Astrocyte (in vitro differentiated cells and primary cell): ENCODE results near the gene TBK1. TPM values are rescaled to one million over a fixed set of nuclear protein-coding genes. Genes with fewer than 3 reads are reported as not detected.

ENCODE experiments used
- DNase-seq: peaks from one replicate; pipeline ENCODE4 v3.0.0-alpha.2; 2010; ENCODE audit warnings: low read depth
- FAIRE-seq: peaks from 2 replicates; lab custom pipeline; 2011; peaks lifted over from hg19 to GRCh38; lab: Jason Lieb, UNC
- H2AFZ ChIP-seq: 2 replicates; pipeline ENCODE4 v1.6.0; 2012; ENCODE audit warnings: low read depth, low read length, inconsistent platforms
- H3K27ac ChIP-seq: 2 replicates; pipeline ENCODE4 v1.5.1; 2011; ENCODE audit warnings: low read depth, low read length, inconsistent platforms
- H3K27me3 ChIP-seq: 2 replicates; pipeline ENCODE4 v1.6.0; 2011; ENCODE audit warnings: low read length, inconsistent platforms; ENCODE audit not compliant: insufficient read depth
- H3K36me3 ChIP-seq: 2 replicates; pipeline ENCODE4 v1.5.1; 2011; ENCODE audit warnings: low read length, inconsistent platforms; ENCODE audit not compliant: insufficient read depth
- H3K4me1 ChIP-seq: 2 replicates; pipeline ENCODE4 v1.5.1; 2011; ENCODE audit warnings: low read length, inconsistent platforms; ENCODE audit not compliant: insufficient read depth
- H3K4me2 ChIP-seq: 2 replicates; pipeline ENCODE4 v1.6.0; 2012; ENCODE audit warnings: low read length, inconsistent platforms
- H3K4me3 ChIP-seq: 2 replicates; pipeline ENCODE4 v1.5.1; 2011; ENCODE audit warnings: low read depth, mild to moderate bottlenecking, low read length, inconsistent platforms; ENCODE audit not compliant: insufficient read depth
- H3K79me2 ChIP-seq: 2 replicates; pipeline ENCODE4 v1.6.0; 2012; ENCODE audit warnings: mild to moderate bottlenecking, low read length, inconsistent platforms; ENCODE audit not compliant: insufficient read depth
- H3K9ac ChIP-seq: 2 replicates; pipeline ENCODE4 v1.6.0; 2012; ENCODE audit warnings: mild to moderate bottlenecking, low read length, inconsistent platforms
- H3K9me3 ChIP-seq: 2 replicates; pipeline ENCODE4 v1.5.1; 2012; ENCODE audit warnings: low read depth, mild to moderate bottlenecking, low read length, inconsistent platforms; ENCODE audit not compliant: insufficient read depth
- H4K20me1 ChIP-seq: 2 replicates; pipeline ENCODE4 v1.6.0; 2012; ENCODE audit warnings: low read length, inconsistent platforms; ENCODE audit not compliant: insufficient read depth
- H3K27ac Mint-ChIP-seq: one replicate; pipeline ENCODE4 v1.8.0; 2021; ENCODE audit warnings: mild to moderate bottlenecking, mixed read lengths; ENCODE audit not compliant: unreplicated experiment
- H3K27me3 Mint-ChIP-seq: one replicate; pipeline ENCODE4 v1.8.0; 2021; ENCODE audit warnings: low read depth, mixed read lengths; ENCODE audit not compliant: unreplicated experiment
- H3K36me3 Mint-ChIP-seq: one replicate; pipeline ENCODE4 v1.8.0; 2021; ENCODE audit warnings: low read depth, mixed read lengths; ENCODE audit not compliant: unreplicated experiment
- H3K4me1 Mint-ChIP-seq: one replicate; pipeline ENCODE4 v1.8.0; 2021; ENCODE audit warnings: low read depth, mixed read lengths; ENCODE audit not compliant: unreplicated experiment
- H3K4me3 Mint-ChIP-seq: one replicate; pipeline ENCODE4 v1.8.0; 2021; ENCODE audit warnings: mild to moderate bottlenecking, moderate library complexity, mixed read lengths; ENCODE audit not compliant: unreplicated experiment
- H3K9me3 Mint-ChIP-seq: one replicate; pipeline ENCODE4 v1.8.0; 2021; ENCODE audit warnings: mild to moderate bottlenecking, mixed read lengths; ENCODE audit not compliant: unreplicated experiment
- CTCF ChIP-seq: IDR thresholded peaks from 2 replicates; pipeline ENCODE4 v1.5.1; 2011; ENCODE audit warnings: low read depth, mild to moderate bottlenecking, inconsistent platforms, low read length, moderate library complexity; ENCODE audit not compliant: insufficient read depth
- EZH2 ChIP-seq: IDR thresholded peaks from 2 replicates; pipeline ENCODE4 v1.6.1; 2012; ENCODE audit warnings: mild to moderate bottlenecking, low read length, inconsistent platforms; ENCODE audit not compliant: insufficient read depth
- total RNA-seq: library from RNA; stranded (reverse); gene quantifications from 2 replicates; pipeline ENCODE4 v1.2.1, GENCODE V29; 2021

TBK1 gene
- total RNA-seq, 1 donor from 2014 or later: 23.7 TPM

DNA sequence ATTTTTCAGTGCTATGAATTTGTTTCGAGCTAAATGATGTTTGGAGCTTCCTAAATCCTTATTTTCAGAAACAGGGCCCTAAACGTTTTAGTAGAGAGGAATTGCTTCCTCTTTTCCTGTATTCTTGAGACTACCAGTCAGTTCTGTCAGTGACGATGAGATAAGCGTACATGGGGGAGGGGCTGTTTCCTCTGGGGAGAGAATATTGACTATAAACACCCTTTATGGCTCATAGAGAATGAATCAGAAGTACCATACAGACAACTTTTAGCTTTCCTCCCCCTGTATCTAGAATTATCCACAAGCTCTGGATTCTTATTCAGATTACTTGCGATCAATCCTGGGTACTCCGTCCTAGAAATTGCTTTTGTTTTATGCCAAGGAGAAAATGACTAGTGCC, 5.1 kb downstream of the TBK1 start:
- peaks cover 79% of the 10 kb centered on the region for H3K79me2 ChIP-seq
- FAIRE-seq: no peak
- Mint-ChIP-seq H3K27ac (peak overlapping the region; percentile 14), H3K4me3 (peak overlapping the region; percentile 57), H3K4me1 (peaks cover 37% of the 10 kb centered on the region), H3K27me3 (no peaks in the 10 kb centered on the region), H3K9me3 (no peaks in the 10 kb centered on the region), H3K36me3 (peaks cover 11% of the 10 kb centered on the region)
- H3K4me1 ChIP-seq: peaks cover 9% of the 10 kb centered on the region
- no peak for DNase-seq
- no peak overlapping the region for H3K4me3 ChIP-seq
- no peaks in the 10 kb centered on the region for H3K27me3 ChIP-seq
- no peaks in the 10 kb centered on the region for H3K9me3 ChIP-seq
- no peak for TF ChIP-seq EZH2
- TF ChIP-seq CTCF: no peak
- H3K9ac ChIP-seq: no peak overlapping the region
- no peak overlapping the region for H3K27ac ChIP-seq
- H3K36me3 ChIP-seq: peaks cover 4% of the 10 kb centered on the region
- H2AFZ ChIP-seq: no peak overlapping the region
- H4K20me1 ChIP-seq: peaks cover 34% of the 10 kb centered on the region
- no peak overlapping the region for H3K4me2 ChIP-seq

- no peak overlapping the region for H3K4me3 ChIP-seq
- no peak overlapping the region for H3K9ac ChIP-seq
- no peak overlapping the region for H2AFZ ChIP-seq
- FAIRE-seq (no peak), DNase-seq (no peak)
- peaks cover 4% of the 10 kb centered on the region for H3K36me3 ChIP-seq
- no peaks in the 10 kb centered on the region for H3K9me3 Mint-ChIP-seq
- no peak overlapping the region for H3K4me2 ChIP-seq
- H3K36me3 Mint-ChIP-seq: peaks cover 11% of the 10 kb centered on the region
- H3K4me3 Mint-ChIP-seq: no peak overlapping the region
- peaks cover 40% of the 10 kb centered on the region for H3K4me1 Mint-ChIP-seq
- peak overlapping the region; percentile 14 for H3K27ac Mint-ChIP-seq
- no peaks in the 10 kb centered on the region for H3K27me3 ChIP-seq
- peaks cover 75% of the 10 kb centered on the region for H3K79me2 ChIP-seq
- TF ChIP-seq CTCF: no peak
- TF ChIP-seq EZH2: no peak
- H3K27me3 Mint-ChIP-seq: no peaks in the 10 kb centered on the region
- peaks cover 35% of the 10 kb centered on the region for H4K20me1 ChIP-seq
- no peak overlapping the region for H3K27ac ChIP-seq
- peaks cover 9% of the 10 kb centered on the region for H3K4me1 ChIP-seq
- no peaks in the 10 kb centered on the region for H3K9me3 ChIP-seq
Observed at GRCh38 chr12:64457466-64457865, 5.5 kb downstream of the TBK1 start.

DNA sequence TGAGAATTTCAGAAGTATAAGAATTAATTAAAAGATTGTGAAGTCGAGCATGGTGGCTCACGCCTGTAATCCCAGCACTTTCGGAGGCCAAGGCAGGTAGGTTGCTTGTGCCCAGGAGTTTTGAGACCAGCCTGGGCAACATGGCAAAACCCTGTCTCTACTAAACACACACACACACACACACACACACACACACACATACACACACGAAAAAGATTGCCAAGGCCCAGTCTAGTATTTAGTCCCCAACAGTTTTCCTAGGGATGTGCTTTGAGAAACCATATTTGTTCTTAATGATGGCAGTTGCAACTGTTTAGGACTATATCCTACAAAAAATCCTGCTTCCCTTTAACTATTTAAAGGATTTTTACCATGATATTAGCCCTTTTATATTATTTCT, 6.0 kb downstream of the TBK1 start:
- Histone ChIP-seq H3K36me3 (peaks cover 4% of the 10 kb centered on the region), H3K4me3 (no peak overlapping the region), H3K9ac (no peak overlapping the region), H3K4me2 (no peak overlapping the region), H4K20me1 (peaks cover 35% of the 10 kb centered on the region), H2AFZ (no peak overlapping the region), H3K4me1 (peaks cover 9% of the 10 kb centered on the region), H3K79me2 (peaks cover 70% of the 10 kb centered on the region), H3K27me3 (no peaks in the 10 kb centered on the region), H3K9me3 (no peaks in the 10 kb centered on the region), H3K27ac (no peak overlapping the region)
- Mint-ChIP-seq H3K36me3 (peaks cover 11% of the 10 kb centered on the region), H3K4me1 (peaks cover 42% of the 10 kb centered on the region), H3K27me3 (no peaks in the 10 kb centered on the region), H3K27ac (no peak overlapping the region), H3K4me3 (no peak overlapping the region), H3K9me3 (no peaks in the 10 kb centered on the region)
- DNase-seq: no peak
- TF ChIP-seq CTCF: no peak
- TF ChIP-seq EZH2: no peak
- no peak for FAIRE-seq
